Tibial artery (tissue), 4 donors: Measurements from ENCODE around the gene SEMA5B.

ENCODE experiments used
- DNase-seq, 2 donors: peaks; one replicate each; pipeline ENCODE4 v3.0.0-alpha.2; 2019
- H3K27ac ChIP-seq, 2 donors: fragments of 200-600 bp; sonication (generic) in 1 of 2; 1 replicate in 1 of 2; 2 replicates in 1 of 2; pipeline ENCODE4 v1.5.1; 2018 to 2019; ENCODE audit warnings: mild to moderate bottlenecking in 1 of 2
- H3K27me3 ChIP-seq, 2 donors: fragments of 200-600 bp; sonication (generic) in 1 of 2; one replicate each; pipeline versions ENCODE4 v1.5.1 to v1.6.0; 2016 to 2019
- H3K36me3 ChIP-seq, 3 donors: fragments of 200-600 bp; sonication (generic) in 2 of 3; one replicate each; pipeline ENCODE4 v1.5.1; 2016 to 2019; ENCODE audit warnings: mild to moderate bottlenecking in 2 of 3
- H3K4me1 ChIP-seq, 4 donors: fragments of 200-600 bp; sonication (generic) in 2 of 4; 1 replicate in 3 of 4; 2 replicates in 1 of 4; pipeline ENCODE4 v1.5.1; 2016 to 2019
- H3K4me3 ChIP-seq, 2 donors: fragments of 200-600 bp; sonication (generic) in 1 of 2; 1 replicate in 1 of 2; 2 replicates in 1 of 2; pipeline ENCODE4 v1.5.1; 2018 to 2019; ENCODE audit warnings: mild to moderate bottlenecking in 2 of 2
- H3K9me3 ChIP-seq, 3 donors: fragments of 200-600 bp; sonication (generic) in 1 of 3; one replicate each; pipeline ENCODE4 v1.5.1; 2016 to 2019
- CTCF ChIP-seq, 2 experiments: fragments of 200-600 bp in 1 of 2; fragments of 450-650 bp in 1 of 2; IDR thresholded peaks; one replicate each; pipeline ENCODE4 v1.5.1; 2017 to 2019; ENCODE audit warnings: antibody characterized with exemption in 2 of 2, mild to moderate bottlenecking in 1 of 2, moderate library complexity in 1 of 2
- intact Hi-C: fragments of 100-400 bp; cut with DNase I; formaldehyde crosslinking; loops from one replicate; pipeline ENCODE4 v1.15.0; 2023; ENCODE audit warnings: low total_unique reads

Gene SEMA5B

GRCh38 chr3:122930063-122930997 lies 97.2 kb downstream of the SEMA5B start:
- intact Hi-C loops, result no loop called here
- H3K27me3 ChIP-seq, result peaks cover 0 to 6% of the 10 kb centered on the region in 2 donors
- H3K4me3 ChIP-seq, result no peak overlapping the region
- H3K4me1 ChIP-seq, result no peaks in the 10 kb centered on the region
- no peaks in the 10 kb centered on the region for H3K9me3 ChIP-seq
- H3K36me3 ChIP-seq, result no peaks in the 10 kb centered on the region
- TF ChIP-seq CTCF (IDR thresholded peaks at IDR 0.05), result no peak
- H3K27ac ChIP-seq, result no peak overlapping the region
- DNase-seq, result no peak

DNA sequence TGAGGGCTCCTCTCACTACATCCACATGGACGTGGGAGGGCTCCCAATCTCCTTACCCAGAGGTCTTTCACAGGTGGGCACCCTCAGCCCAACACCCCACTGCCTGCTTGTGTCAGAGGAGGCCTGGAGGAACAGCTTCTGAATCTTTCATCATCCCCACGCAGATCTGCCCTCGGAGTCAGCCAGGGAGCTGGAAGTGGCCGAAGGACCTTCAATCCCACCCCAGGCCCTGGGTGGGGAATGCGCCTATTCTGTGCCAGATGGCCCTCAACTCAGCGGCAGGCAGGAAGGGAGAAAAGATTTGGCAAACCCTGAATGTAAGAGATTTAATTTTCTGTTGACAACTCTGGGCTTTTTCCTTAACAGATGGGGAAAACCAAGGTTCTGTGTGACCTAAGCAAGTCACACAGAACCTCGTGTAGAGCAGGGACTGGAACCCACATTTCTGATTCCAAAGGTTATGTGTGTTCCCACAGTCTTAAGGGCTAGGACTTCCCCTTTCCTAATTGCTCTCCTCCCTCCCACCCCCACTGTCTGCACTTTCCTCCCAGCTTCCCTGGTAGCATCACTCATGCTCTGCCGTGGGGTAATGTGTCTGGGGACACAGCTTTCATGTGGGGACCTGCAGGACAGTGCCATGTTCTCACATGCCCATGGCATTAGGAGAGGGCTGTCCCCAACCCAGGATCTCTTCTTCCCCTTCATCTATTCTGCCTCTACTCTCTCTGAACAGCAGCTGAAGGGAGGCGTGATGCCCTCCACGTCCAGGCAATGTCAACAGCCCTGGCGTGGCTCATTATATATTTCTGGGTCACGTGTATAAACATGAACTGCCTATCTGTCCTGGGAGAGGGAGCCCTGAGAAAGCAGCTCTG lies 98.1 kb downstream of the SEMA5B start:
- H3K9me3 ChIP-seq, result no peaks in the 10 kb centered on the region
- H3K27ac ChIP-seq, result no peak overlapping the region
- no peaks in the 10 kb centered on the region for H3K36me3 ChIP-seq
- intact Hi-C loops, result no loop called here
- no peaks in the 10 kb centered on the region for H3K4me1 ChIP-seq
- H3K4me3 ChIP-seq, result no peak overlapping the region
- DNase-seq, result peak in 1 of 2 donors; percentile 51
- no peak for TF ChIP-seq CTCF (IDR thresholded peaks at IDR 0.05)
- H3K27me3 ChIP-seq, result peaks cover 0 to 6% of the 10 kb centered on the region in 2 donors

- no peak for TF ChIP-seq CTCF (IDR thresholded peaks at IDR 0.05)
- Histone ChIP-seq H3K36me3 (no peaks in the 10 kb centered on the region), H3K4me1 (no peaks in the 10 kb centered on the region), H3K27ac (no peak overlapping the region), H3K9me3 (no peaks in the 10 kb centered on the region), H3K4me3 (no peak overlapping the region), H3K27me3 (peaks cover 0 to 7% of the 10 kb centered on the region in 2 donors)
- intact Hi-C loops, result no loop called here
- DNase-seq, result peak; percentile 10 to 61
These were observed 99.0 kb downstream of the SEMA5B start for GRCh38 chr3:122928396-122929187.

DNA sequence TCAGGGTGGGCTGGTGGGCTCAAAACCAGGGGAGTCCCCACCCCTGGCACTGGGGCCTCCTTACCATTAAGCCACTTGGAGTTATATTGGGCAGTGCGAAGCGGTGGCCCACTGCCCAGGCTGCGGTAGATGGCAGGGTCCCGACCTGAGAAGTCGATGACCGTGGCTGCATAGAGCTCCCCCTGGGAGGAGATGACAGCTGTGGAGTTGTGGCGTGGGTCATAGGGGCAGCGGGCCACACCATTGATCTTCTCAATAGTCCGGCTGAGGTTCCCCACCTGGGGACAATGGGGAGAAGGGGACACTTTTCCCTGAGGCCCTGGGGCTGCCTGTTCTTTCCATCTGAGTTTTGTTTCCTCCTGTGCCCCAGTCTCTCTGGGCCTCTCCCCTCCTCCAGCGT lies 99.8 kb downstream of the SEMA5B start:
- H3K27me3 ChIP-seq, result peaks cover 0 to 12% of the 10 kb centered on the region in 2 donors
- no peaks in the 10 kb centered on the region for H3K36me3 ChIP-seq
- H3K27ac ChIP-seq, result no peak overlapping the region
- H3K4me1 ChIP-seq, result no peaks in the 10 kb centered on the region
- intact Hi-C loops, result no loop called here
- TF ChIP-seq CTCF (IDR thresholded peaks at IDR 0.05), result no peak
- H3K4me3 ChIP-seq, result no peak overlapping the region
- no peaks in the 10 kb centered on the region for H3K9me3 ChIP-seq
- DNase-seq, result peak; percentile 4 to 46

- Histone ChIP-seq H3K27me3 (peaks cover 0 to 20% of the 10 kb centered on the region in 2 donors), H3K36me3 (no peaks in the 10 kb centered on the region), H3K27ac (no peak overlapping the region), H3K4me3 (no peak overlapping the region), H3K9me3 (no peaks in the 10 kb centered on the region), H3K4me1 (no peaks in the 10 kb centered on the region)
- intact Hi-C loops, result no loop called here
- DNase-seq, result no peak
- no peak for TF ChIP-seq CTCF (IDR thresholded peaks at IDR 0.05)
These were observed 100.8 kb downstream of the SEMA5B start for GRCh38 chr3:122926811-122927210.
